Effector memory CD4-positive, alpha-beta T cell (primary cell): ENCODE measurements around the gene LRPPRC.
"Not testable (repeated sequence)": the region's sequence is repeated elsewhere in the genome, so short reads cannot be mapped to it uniquely, and the experiment has no call there.

Experiments used
- DNase-seq, 3 donors: peaks; one replicate each; pipeline ENCODE4 v3.0.0-alpha.2; 2020
- H3K27ac ChIP-seq: 2 replicates; pipeline ENCODE4 v1.7.0; 2013; ENCODE audit warnings: mild to moderate bottlenecking, low read length, moderate library complexity; ENCODE audit not compliant: insufficient read depth, poor library complexity, severe bottlenecking
- H3K27me3 ChIP-seq: replicated peaks from 2 replicates; pipeline ENCODE4 v1.7.0; 2013; ENCODE audit warnings: mild to moderate bottlenecking, low read length; ENCODE audit not compliant: insufficient read depth, control insufficient read depth, poor library complexity, severe bottlenecking
- H3K36me3 ChIP-seq: 2 replicates; pipeline ENCODE4 v1.7.0; 2013; ENCODE audit warnings: mild to moderate bottlenecking, low read length, moderate library complexity; ENCODE audit not compliant: control insufficient read depth, insufficient read depth
- H3K4me1 ChIP-seq: 2 replicates; pipeline ENCODE4 v1.7.0; 2013; ENCODE audit warnings: low read length, mild to moderate bottlenecking; ENCODE audit not compliant: control insufficient read depth, insufficient read depth, poor library complexity, severe bottlenecking
- H3K4me3 ChIP-seq: 2 replicates; pipeline ENCODE4 v1.7.0; 2013; ENCODE audit warnings: low read length, low read depth, mild to moderate bottlenecking; ENCODE audit not compliant: insufficient read depth, poor library complexity, severe bottlenecking
- H3K9me3 ChIP-seq: 2 replicates; pipeline ENCODE4 v1.7.0; 2013; ENCODE audit warnings: mild to moderate bottlenecking, low read length, moderate library complexity; ENCODE audit not compliant: control insufficient read depth
- total RNA-seq, 3 donors: gene quantifications; one replicate each; lab custom pipeline; 2026; lab: John Stamatoyannopoulos, UW

The LRPPRC gene
- 127 to 143 (median 136) reads per million in 3 donors for total RNA-seq

DNA sequence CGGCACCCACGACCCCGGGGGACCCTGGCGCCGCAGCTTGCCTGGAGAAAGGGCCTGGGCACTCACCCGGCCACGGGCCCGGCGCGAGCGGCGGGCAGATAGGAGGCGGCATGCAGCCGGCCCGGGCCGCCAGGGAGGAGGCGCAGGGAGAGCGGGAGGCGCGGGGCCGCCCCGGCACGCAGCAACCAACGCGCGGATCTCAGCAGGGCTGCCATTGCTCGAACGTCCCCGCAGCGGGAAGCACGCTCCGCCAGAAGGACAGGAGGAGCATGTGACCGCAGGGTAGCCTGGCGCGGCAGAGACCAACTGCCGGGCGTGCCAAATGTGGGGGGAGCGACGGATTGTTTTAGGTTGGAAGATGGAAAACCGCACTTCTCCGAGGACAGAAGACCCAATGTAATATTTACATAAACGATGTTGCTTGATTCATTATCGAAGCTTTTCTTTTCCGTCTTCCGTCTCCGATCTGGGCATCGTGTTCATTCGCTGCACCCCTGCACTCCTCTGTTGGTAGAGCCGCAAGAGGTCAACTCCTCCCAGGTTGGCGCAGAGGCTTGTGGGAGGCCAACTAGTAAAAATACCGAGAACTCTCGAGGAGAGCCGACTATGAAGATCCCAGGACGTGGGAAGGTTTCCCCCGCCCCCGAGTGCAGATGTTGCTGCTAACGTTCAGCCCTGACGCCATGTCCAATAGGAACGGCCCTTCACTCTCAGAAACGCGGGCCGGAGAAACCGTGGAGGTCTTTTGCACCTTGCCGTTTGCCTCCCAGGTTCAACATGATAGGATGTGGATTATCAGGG lies at the start of gene LRPPRC:
LRPPRC (minus strand) TSS at position 257 of the 801 bp plus-strand sequence; CDS start at position 215, 42 bp downstream.
- peak within 1 kb of the TSS; percentile 99 for H3K4me3 ChIP-seq
- H3K36me3 ChIP-seq: peaks cover 6% of the 10 kb centered on the region
- H3K9me3 ChIP-seq: no peaks in the 10 kb centered on the region
- no peaks in the 10 kb centered on the region for H3K27me3 ChIP-seq
- peak; percentile 74 to 86 (median 81) for DNase-seq
- H3K4me1 ChIP-seq: peaks cover 15% of the 10 kb centered on the region
- H3K27ac ChIP-seq: peak within 1 kb of the TSS; percentile 79

DNA sequence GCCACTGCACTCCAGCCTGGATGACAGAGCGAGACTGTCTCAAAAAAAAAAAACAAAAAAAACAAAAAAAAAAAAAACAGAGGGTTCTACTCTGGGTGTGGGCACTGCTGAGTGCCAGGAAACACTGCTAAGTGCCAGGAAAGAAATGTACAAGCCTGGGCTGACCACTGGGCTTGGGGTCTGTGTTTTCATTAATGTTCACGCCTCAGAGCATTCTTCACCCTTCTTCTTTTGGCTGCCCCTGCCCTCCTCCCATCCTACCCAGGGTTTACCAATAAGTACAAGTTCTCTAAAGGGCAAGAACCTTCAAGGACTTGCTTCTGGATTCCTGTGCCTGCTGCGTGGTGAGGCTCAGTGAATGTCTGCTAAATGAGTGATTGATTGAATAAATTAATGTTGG lies 49.3 kb upstream of the LRPPRC start:
- Histone ChIP-seq H3K36me3 (no peaks in the 10 kb centered on the region), H3K9me3 (no peaks in the 10 kb centered on the region), H3K4me1 (peaks cover 5% of the 10 kb centered on the region), H3K27ac (no peak overlapping the region), H3K27me3 (no peaks in the 10 kb centered on the region), H3K4me3 (no peak overlapping the region)
- no peak for DNase-seq

DNA sequence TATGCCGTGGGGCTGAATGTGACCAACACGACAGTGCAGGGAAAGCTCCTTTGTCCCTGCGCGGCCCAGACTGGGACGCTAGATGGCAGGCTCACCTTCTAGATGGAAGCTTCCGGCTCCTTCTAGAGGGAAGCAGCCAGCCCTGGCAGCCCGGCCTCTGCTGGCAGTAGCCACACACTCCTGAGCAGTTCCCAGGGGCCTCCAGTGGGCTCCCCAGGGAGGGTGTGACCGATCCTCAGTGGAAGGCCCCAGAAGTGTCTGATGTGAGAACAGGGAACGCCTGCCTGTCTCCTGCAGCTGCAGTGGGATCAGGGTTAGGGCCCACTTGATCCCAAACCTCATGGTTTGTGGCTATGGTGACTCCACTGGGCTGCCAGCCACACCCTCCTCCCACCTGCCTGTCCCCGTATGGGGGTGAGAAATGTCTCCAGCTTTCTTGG lies 48.5 kb upstream of the LRPPRC start:
- Histone ChIP-seq H3K27ac (no peak overlapping the region), H3K27me3 (no peaks in the 10 kb centered on the region), H3K4me1 (peaks cover 5% of the 10 kb centered on the region), H3K36me3 (no peaks in the 10 kb centered on the region), H3K9me3 (no peaks in the 10 kb centered on the region), H3K4me3 (no peak overlapping the region)
- peak; percentile 23 to 53 (median 45) for DNase-seq

DNA sequence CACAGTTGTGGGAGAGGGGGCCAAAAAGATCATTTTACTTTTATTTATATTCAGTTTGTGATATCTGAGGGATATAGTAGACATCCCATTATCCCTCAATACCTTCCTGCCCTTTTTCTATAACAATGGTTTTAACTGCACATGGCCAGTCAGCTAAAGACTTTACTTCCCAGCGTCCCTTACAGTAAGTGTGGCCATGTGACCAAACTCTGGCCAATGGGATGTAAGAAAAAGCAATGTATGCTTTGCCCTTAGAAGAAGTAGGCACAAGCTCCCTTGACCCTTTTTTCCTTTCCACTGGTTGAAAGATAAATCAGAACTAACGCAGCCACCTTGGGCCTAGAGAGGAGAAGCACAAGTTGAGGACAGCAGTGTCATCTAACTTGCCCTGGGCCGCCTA lies 44.6 kb upstream of the LRPPRC start:
- Histone ChIP-seq H3K4me3 (no peak overlapping the region), H3K27ac (no peak overlapping the region), H3K27me3 (no peaks in the 10 kb centered on the region), H3K36me3 (no peaks in the 10 kb centered on the region), H3K9me3 (no peaks in the 10 kb centered on the region), H3K4me1 (peaks cover 5% of the 10 kb centered on the region)
- no peak for DNase-seq

DNA sequence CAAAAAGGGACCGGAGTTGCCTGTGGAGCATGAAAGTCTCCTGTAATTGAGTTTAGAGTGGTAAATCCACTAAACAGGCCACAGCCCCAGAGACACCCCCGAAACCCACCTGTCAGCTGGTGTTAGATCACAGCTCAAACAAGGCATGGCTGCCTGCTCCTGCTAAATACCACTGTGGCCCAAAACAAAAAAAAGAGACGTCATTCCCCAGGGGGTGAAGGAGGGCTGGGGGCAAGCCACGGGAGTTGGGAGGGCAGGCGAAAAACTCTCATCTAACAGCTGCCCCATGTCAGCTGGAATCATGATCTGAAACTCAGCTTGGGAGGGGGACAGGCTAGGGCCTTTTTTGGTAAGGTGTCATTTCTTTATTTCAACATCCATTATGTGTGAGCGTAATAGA lies 42.5 kb upstream of the LRPPRC start:
- Histone ChIP-seq H3K4me3 (no peak overlapping the region), H3K9me3 (no peaks in the 10 kb centered on the region), H3K36me3 (no peaks in the 10 kb centered on the region), H3K4me1 (no peaks in the 10 kb centered on the region), H3K27me3 (no peaks in the 10 kb centered on the region), H3K27ac (no peak overlapping the region)
- DNase-seq: no peak

DNA sequence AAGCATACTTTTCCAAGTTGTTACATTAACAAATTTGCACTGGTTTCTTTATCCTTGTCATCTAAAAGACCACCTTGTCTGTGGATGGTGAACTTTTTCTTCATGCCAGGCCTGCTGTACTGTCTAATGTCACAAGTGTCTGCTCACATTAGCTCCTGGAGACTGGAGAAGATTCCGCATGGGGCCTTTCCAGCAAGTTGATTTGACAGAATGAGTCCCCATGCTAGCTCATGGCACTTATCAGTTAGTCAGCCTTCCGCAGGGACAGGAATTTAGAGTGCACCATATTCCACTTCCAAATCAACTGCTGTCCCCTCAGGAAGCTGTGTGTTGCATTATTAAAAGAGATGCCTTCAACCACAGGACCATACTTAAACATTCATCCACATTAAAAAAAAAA lies 41.4 kb upstream of the LRPPRC start:
- DNase-seq: no peak
- no peaks in the 10 kb centered on the region for H3K27me3 ChIP-seq
- no peaks in the 10 kb centered on the region for H3K4me1 ChIP-seq
- no peak overlapping the region for H3K4me3 ChIP-seq
- no peak overlapping the region for H3K27ac ChIP-seq
- H3K36me3 ChIP-seq: no peaks in the 10 kb centered on the region
- H3K9me3 ChIP-seq: no peaks in the 10 kb centered on the region

DNA sequence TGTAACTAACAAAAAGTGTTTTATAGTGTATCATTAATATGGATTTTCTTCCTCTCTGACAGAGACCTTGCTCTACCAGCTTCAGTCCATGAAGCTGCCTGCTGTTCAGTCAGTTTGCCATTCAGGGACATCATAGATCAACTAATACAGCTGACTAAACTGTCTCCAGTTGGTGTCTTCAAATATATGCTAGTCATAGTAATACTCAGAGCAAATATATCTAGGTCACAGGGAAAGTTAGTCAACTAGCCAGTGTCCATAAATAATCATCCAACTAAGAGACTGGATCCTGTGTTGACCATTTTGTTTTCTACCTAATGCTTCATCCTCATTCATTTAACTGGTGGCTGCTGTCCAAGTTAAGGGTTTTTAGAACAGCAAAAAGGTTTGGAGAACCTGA lies 38.2 kb upstream of the LRPPRC start:
- H3K36me3 ChIP-seq: no peaks in the 10 kb centered on the region
- no peak overlapping the region for H3K27ac ChIP-seq
- DNase-seq: no peak
- no peaks in the 10 kb centered on the region for H3K4me1 ChIP-seq
- H3K27me3 ChIP-seq: no peaks in the 10 kb centered on the region
- no peak overlapping the region for H3K4me3 ChIP-seq
- H3K9me3 ChIP-seq: no peaks in the 10 kb centered on the region

DNA sequence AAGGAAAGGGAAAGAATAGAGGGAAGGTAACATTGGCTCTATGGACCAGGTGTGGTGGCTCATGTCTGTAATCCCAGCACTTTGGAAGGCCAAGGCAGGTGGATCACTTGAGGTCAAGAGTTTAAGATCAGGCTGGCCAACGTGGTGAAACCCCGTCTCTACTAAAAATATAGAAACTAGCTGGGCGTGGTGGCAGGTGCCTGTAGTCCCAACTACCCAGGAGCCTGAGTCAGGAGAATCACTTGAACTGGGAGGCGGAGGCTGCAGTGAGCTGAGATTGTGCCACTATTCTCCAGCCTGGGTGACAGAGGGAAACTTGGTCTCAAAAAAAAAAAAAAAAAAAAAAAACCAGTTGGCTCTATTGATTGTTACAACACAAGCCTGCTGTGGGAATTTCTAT lies 31.3 kb upstream of the LRPPRC start:
- not testable (repeated sequence) for H3K9me3 ChIP-seq, H3K36me3 ChIP-seq, DNase-seq, H3K4me1 ChIP-seq, H3K27ac ChIP-seq, H3K4me3 ChIP-seq, H3K27me3 ChIP-seq

DNA sequence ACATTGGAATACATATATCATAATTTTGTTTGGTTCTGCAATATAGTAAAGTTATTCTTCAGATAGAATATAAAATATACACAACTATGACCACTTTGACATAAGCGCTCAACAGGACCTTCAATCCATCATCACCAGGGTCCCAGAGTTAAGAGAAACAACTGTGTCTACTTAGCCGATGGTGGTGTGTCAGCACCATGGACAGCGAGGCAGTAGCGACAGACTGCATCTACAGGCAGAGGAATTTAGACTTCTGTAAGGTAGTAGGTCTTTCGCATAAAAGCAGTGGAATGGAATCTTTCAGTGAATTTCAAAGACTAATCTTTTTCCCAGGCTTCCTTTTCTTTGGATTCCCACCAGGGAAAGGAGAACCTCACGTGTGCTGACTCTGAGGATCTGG lies 20.5 kb upstream of the LRPPRC start:
- no peaks in the 10 kb centered on the region for H3K27me3 ChIP-seq
- no peak overlapping the region for H3K27ac ChIP-seq
- no peak overlapping the region for H3K4me3 ChIP-seq
- no peaks in the 10 kb centered on the region for H3K9me3 ChIP-seq
- DNase-seq: no peak
- H3K4me1 ChIP-seq: no peaks in the 10 kb centered on the region
- no peaks in the 10 kb centered on the region for H3K36me3 ChIP-seq

DNA sequence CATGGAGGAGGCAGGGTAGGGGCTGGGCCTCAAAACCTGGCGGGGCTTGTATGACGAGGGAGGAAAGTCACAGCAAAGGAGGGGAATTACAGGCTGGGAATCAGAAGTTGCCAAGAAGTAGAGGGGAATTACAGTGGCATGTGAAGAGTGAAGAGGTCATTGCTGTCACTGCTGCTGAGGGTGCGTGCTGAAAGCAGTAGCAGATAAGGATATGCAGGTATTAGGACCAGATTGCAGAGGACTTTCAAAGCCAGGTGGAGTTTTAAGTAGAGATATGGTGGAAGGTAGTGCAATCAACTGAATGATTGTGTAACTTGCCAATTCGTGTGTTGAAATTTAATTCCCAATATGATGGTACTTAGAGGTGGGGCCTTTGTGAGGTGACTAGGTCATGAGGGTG lies 19.4 kb upstream of the LRPPRC start:
- Histone ChIP-seq H3K9me3 (no peaks in the 10 kb centered on the region), H3K4me3 (no peak overlapping the region), H3K27me3 (no peaks in the 10 kb centered on the region)

More for the DNA sequence above, 19.4 kb upstream of the LRPPRC start:
- Histone ChIP-seq H3K4me1 (no peaks in the 10 kb centered on the region), H3K27ac (no peak overlapping the region), H3K36me3 (no peaks in the 10 kb centered on the region)
- DNase-seq: no peak
